Lower leg skin (tissue), 3 donors: Measurements from ENCODE around the gene LTC4S.

Experiments
- CTCF ChIP-seq, 3 donors: fragments of 450-650 bp; IDR thresholded peaks; one replicate each; pipeline ENCODE4 v1.5.1; 2016; ENCODE audit warnings: antibody characterized with exemption in 3 of 3, mild to moderate bottlenecking in 3 of 3, moderate library complexity in 2 of 3
- POLR2A ChIP-seq, 2 donors: fragments of 450-650 bp; IDR thresholded peaks; one replicate each; pipeline ENCODE4 v1.6.1; 2016 to 2017; ENCODE audit warnings: antibody characterized with exemption in 2 of 2, mild to moderate bottlenecking in 1 of 2, moderate library complexity in 1 of 2

- TF ChIP-seq POLR2A (IDR thresholded peaks at IDR 0.05) (no peak), CTCF (IDR thresholded peaks at IDR 0.05) (no peak)
These were observed 42.6 kb downstream of the LTC4S start for GRCh38 chr5:179836225-179837019.
